Measurements from ENCODE around the gene CHMP1B.

The CHMP1B gene

GRCh38 chr18:11818486-11819203 lies 32.6 kb upstream of the CHMP1B start:
- intact Hi-C loops (cut with DNase I; ENCODE audit: low total_unique reads), result no loop called here
- DNase-seq, result no peak
- no peaks in the 10 kb centered on the region for H3K27me3 ChIP-seq

GRCh38 chr18:11819938-11820337 lies 31.3 kb upstream of the CHMP1B start:
- TF ChIP-seq, protein P1, sequence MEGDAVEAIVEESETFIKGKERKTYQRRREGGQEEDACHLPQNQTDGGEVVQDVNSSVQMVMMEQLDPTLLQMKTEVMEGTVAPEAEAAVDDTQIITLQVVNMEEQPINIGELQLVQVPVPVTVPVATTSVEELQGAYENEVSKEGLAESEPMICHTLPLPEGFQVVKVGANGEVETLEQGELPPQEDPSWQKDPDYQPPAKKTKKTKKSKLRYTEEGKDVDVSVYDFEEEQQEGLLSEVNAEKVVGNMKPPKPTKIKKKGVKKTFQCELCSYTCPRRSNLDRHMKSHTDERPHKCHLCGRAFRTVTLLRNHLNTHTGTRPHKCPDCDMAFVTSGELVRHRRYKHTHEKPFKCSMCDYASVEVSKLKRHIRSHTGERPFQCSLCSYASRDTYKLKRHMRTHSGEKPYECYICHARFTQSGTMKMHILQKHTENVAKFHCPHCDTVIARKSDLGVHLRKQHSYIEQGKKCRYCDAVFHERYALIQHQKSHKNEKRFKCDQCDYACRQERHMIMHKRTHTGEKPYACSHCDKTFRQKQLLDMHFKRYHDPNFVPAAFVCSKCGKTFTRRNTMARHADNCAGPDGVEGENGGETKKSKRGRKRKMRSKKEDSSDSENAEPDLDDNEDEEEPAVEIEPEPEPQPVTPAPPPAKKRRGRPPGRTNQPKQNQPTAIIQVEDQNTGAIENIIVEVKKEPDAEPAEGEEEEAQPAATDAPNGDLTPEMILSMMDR (IDR thresholded peaks at IDR 0.05), result no peak
- Histone ChIP-seq H3K9me3 (no peaks in the 10 kb centered on the region), H3K36me3 (no peaks in the 10 kb centered on the region), H3K4me1 (no peaks in the 10 kb centered on the region), H3K4me3 (no peak overlapping the region), H3K27me3 (no peaks in the 10 kb centered on the region), H3K27ac (no peak overlapping the region)
- no peak for DNase-seq
- intact Hi-C loops (cut with DNase I; ENCODE audit: low total_unique reads), result no loop called here

More at GRCh38 chr18:11818486-11819203, 32.6 kb upstream of the CHMP1B start:
- H3K4me1 ChIP-seq, result no peaks in the 10 kb centered on the region
- no peak overlapping the region for H3K4me3 ChIP-seq
- no peaks in the 10 kb centered on the region for H3K36me3 ChIP-seq
- TF ChIP-seq, protein P1 (IDR thresholded peaks at IDR 0.05), result no peak
- H3K27ac ChIP-seq, result no peak overlapping the region
- H3K9me3 ChIP-seq, result no peaks in the 10 kb centered on the region

- TF ChIP-seq, protein P1 (IDR thresholded peaks at IDR 0.05), result no peak
- Histone ChIP-seq H3K27me3 (no peaks in the 10 kb centered on the region), H3K4me3 (no peak overlapping the region), H3K4me1 (no peaks in the 10 kb centered on the region), H3K36me3 (no peaks in the 10 kb centered on the region), H3K9me3 (no peaks in the 10 kb centered on the region), H3K27ac (no peak overlapping the region)
- no peak for DNase-seq
- intact Hi-C loops (cut with DNase I; ENCODE audit: low total_unique reads), result no loop called here
Measured at GRCh38 chr18:11820697-11821096, 30.5 kb upstream of the CHMP1B start.

GRCh38 chr18:11821208-11821607 lies 30.0 kb upstream of the CHMP1B start:
- no peaks in the 10 kb centered on the region for H3K9me3 ChIP-seq
- no peak overlapping the region for H3K4me3 ChIP-seq
- TF ChIP-seq, protein P1 (IDR thresholded peaks at IDR 0.05), result no peak
- no peaks in the 10 kb centered on the region for H3K27me3 ChIP-seq
- no peaks in the 10 kb centered on the region for H3K4me1 ChIP-seq
- DNase-seq, result no peak
- no peak overlapping the region for H3K27ac ChIP-seq
- no peaks in the 10 kb centered on the region for H3K36me3 ChIP-seq
- intact Hi-C loops (cut with DNase I; ENCODE audit: low total_unique reads), result no loop called here

DNA sequence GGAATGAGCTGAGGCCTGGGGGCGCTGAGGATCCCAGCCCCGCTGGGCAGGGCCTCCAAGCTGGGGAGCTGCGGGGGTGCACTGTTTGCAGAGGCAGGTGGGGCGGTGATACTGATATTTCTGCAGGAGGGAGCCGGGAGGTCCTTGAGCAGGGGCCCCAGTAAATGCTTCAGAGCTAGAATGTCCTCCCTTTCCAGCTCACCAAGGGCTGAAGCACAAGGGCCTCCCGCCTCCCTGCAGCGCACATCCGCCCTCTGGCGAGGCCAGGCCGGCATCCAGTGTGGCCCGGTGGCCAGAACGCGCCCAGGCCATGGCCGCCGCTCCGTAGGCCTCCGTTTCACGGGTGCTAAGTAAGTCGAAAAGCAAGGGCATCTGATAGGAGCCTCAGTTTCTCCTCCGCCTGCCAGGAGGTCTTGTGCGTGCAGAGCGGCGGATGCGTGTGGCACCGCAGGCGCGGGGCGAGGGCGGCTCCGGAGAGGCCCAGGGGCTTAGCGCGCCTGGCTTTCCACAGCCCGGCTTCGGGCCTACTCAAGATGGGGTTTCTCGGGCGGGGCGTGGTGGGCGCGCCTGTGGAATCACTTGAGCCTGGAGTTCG lies 29.5 kb upstream of the CHMP1B start:
- Histone ChIP-seq H3K9me3 (no peaks in the 10 kb centered on the region), H3K4me1 (no peaks in the 10 kb centered on the region), H3K27ac (no peak overlapping the region), H3K27me3 (no peaks in the 10 kb centered on the region), H3K4me3 (no peak overlapping the region), H3K36me3 (no peaks in the 10 kb centered on the region)
- TF ChIP-seq, protein P1 (IDR thresholded peaks at IDR 0.05), result no peak
- DNase-seq, result no peak
- intact Hi-C loops (cut with DNase I; ENCODE audit: low total_unique reads), result no loop called here
